Mesendoderm (in vitro differentiated cells): Measurements from ENCODE around the gene WDTC1.

ENCODE experiments used
- DNase-seq: peaks from one replicate; pipeline ENCODE4 v3.0.0; 2013
- H2AK5ac ChIP-seq: 2 replicates; pipeline ENCODE4 v1.6.1; 2013; ENCODE audit warnings: low read length, inconsistent platforms
- H2BK120ac ChIP-seq: 2 replicates; pipeline ENCODE4 v1.6.1; 2013; ENCODE audit warnings: low read depth, mild to moderate bottlenecking, low read length, moderate library complexity, mixed read lengths
- H2BK15ac ChIP-seq: replicated peaks from 2 replicates; pipeline ENCODE4 v1.6.1; 2013; ENCODE audit warnings: low read depth, mild to moderate bottlenecking, moderate library complexity
- H2BK5ac ChIP-seq: 2 replicates; pipeline ENCODE4 v1.6.1; 2013; ENCODE audit warnings: low read length, inconsistent platforms
- H3K18ac ChIP-seq: 2 replicates; pipeline ENCODE4 v1.6.1; 2013; ENCODE audit warnings: mild to moderate bottlenecking, low read length, mixed read lengths
- H3K23ac ChIP-seq: one replicate; pipeline ENCODE4 v1.6.1; 2013; ENCODE audit warnings: low read length
- H3K27ac ChIP-seq: 2 replicates; pipeline ENCODE4 v1.5.1; 2013; ENCODE audit warnings: low read depth, mild to moderate bottlenecking, inconsistent platforms, low read length, moderate library complexity
- H3K27me3 ChIP-seq: 2 replicates; pipeline ENCODE4 v1.6.1; 2013; ENCODE audit warnings: low read length, control low read depth, mild to moderate bottlenecking, inconsistent platforms; ENCODE audit not compliant: insufficient read depth, poor library complexity
- H3K36me3 ChIP-seq: 2 replicates; pipeline ENCODE4 v1.6.1; 2013; ENCODE audit warnings: low read length, inconsistent platforms; ENCODE audit not compliant: control insufficient read depth, insufficient read depth
- H3K4ac ChIP-seq: one replicate; pipeline ENCODE4 v1.6.1; 2013; ENCODE audit warnings: low read depth, mild to moderate bottlenecking, low read length, moderate library complexity
- H3K4me1 ChIP-seq: 2 replicates; pipeline ENCODE4 v1.6.1; 2013; ENCODE audit warnings: low read depth, low read length, inconsistent platforms; ENCODE audit not compliant: control insufficient read depth
- H3K4me2 ChIP-seq: 2 replicates; pipeline ENCODE4 v1.6.1; 2013; ENCODE audit warnings: low read length
- H3K4me3 ChIP-seq: 2 replicates; pipeline ENCODE4 v1.5.1; 2013; ENCODE audit warnings: mild to moderate bottlenecking, low read length
- H3K56ac ChIP-seq: one replicate; pipeline ENCODE4 v1.6.1; 2013; ENCODE audit warnings: low read length
- H3K79me1 ChIP-seq: 2 replicates; pipeline ENCODE4 v1.6.1; 2013; ENCODE audit warnings: low read length, inconsistent platforms
- H3K79me2 ChIP-seq: 2 replicates; pipeline ENCODE4 v1.6.1; 2013; ENCODE audit warnings: mild to moderate bottlenecking, low read length; ENCODE audit not compliant: control insufficient read depth, insufficient read depth
- H3K9ac ChIP-seq: 2 replicates; pipeline ENCODE4 v1.6.1; 2013; ENCODE audit warnings: low read length, inconsistent platforms
- H4K5ac ChIP-seq: one replicate; pipeline ENCODE4 v1.6.1; 2013; ENCODE audit warnings: low read length
- H4K8ac ChIP-seq: one replicate; pipeline ENCODE4 v1.6.1; 2013; ENCODE audit warnings: low read depth, mild to moderate bottlenecking, control low read depth, low read length, moderate library complexity
- WGBS: extraction: QIAGEN DNeasy Blood & Tissue Kit; methylation state at CpG from one replicate; pipeline ENCODE4 v1.1.7; 2013; ENCODE audit warnings: low lambda C conversion rate, missing lambda C conversion rate; ENCODE audit not compliant: insufficient coverage; ENCODE audit errors: extremely low coverage; 5-methylcytosine and 5-hydroxymethylcytosine counted together

Gene WDTC1

DNA sequence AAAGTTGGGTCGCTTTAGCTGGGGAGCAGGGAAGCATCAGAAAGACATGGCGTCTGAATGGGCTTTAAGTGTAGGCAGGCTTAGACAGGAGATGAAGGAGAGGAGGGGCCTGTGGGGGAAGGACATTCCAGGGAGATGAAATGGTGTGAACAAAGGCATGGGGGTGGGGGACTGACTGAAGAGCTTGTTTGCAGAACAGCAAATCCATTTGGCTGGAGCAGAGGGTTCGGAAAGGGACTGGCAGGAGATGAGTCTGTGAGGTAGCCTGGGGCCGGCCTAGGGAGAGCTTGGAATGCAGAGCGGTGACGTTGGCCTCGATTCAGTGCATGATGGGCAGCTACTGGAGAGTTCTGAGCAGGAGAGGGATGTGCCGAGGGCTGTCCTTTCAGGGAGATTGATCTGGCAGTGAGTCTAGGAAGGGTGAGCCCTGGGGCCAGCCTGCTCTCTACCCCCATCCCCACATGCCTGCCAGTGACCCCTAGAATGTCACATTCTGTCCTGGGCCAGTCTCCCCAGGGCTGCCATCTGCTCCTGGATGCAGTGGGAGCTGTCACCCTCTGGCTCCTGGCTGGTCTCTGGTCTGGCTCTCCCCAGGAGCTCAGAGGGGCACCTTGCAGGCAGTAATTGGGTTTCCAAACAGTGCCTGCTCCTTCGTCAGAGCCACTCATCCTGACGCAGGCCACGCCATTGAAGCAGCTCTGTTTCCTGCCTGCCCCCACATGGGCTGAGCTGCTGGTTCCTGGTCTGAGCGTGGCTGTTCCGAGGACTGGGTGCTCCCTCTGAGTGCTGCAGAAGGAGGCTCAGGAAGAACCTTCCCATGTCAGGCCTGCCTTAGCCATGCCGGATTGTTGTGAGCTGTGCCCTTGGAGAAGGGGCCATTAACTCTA is 65.2 kb downstream of the WDTC1 start:
- Histone ChIP-seq H3K56ac (peak overlapping the region; percentile 81), H3K36me3 (no peaks in the 10 kb centered on the region), H2BK120ac (no peak overlapping the region), H3K4me3 (no peak overlapping the region), H3K4ac (peak overlapping the region; percentile 72), H3K27ac (peak overlapping the region; percentile 85), H3K79me2 (no peaks in the 10 kb centered on the region), H2BK15ac (no peak overlapping the region), H2AK5ac (peak overlapping the region; percentile 22), H3K18ac (no peak overlapping the region), H3K27me3 (no peaks in the 10 kb centered on the region), H3K4me2 (no peak overlapping the region), H2BK5ac (peak overlapping the region; percentile 82), H4K5ac (no peak overlapping the region), H3K4me1 (peaks cover 13% of the 10 kb centered on the region), H3K9ac (peak overlapping the region; percentile 50), H3K79me1 (no peaks in the 10 kb centered on the region), H3K23ac (peak overlapping the region; percentile 97), H4K8ac (no peak overlapping the region)
- WGBS, result no CpG with 5 or more reads among the region's 14 CpGs
- DNase-seq, result peak; percentile 99

DNA sequence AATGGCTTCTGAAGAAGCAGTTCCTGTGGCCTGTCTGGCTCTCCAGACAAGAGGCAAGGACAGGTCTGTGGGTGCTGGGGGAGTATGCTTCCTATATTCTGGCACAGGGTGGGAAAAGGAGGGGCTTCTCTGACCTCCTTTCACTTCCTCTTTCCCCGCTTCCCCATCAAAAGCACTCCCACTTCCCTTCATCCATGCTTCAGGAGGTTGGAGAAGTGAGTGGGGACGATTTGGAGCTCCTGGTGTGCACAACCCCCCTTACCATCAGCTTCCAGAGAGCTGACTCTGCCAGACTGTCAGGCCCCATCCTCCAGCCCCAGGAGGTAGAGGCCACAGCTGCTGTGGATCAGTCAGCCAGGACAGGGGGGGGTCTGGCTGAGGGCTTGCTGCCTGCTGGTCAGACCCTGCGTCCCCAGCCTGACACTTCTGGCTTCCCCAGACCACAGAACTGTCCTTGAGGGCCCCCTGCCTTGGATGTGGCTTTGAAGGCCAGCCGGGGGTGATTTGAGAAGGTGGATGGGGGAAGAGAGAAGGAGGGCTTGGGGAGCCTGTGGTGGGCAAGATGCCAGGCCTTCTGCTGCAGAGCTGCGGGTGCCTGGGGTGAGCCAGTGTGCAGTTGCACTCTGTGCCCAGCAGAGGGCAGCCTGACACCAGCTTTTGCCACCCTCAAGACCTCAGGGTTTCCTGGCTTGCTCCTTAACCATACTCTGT is 66.1 kb downstream of the WDTC1 start:
- H3K79me2 ChIP-seq, result no peaks in the 10 kb centered on the region
- no peak overlapping the region for H2BK120ac ChIP-seq
- H3K27ac ChIP-seq, result peak overlapping the region; percentile 85
- H3K4me1 ChIP-seq, result peaks cover 13% of the 10 kb centered on the region
- WGBS, result no CpG with 5 or more reads among the region's 5 CpGs
- no peak overlapping the region for H3K18ac ChIP-seq
- H3K9ac ChIP-seq, result peak overlapping the region; percentile 39
- H3K36me3 ChIP-seq, result no peaks in the 10 kb centered on the region
- H3K4me2 ChIP-seq, result no peak overlapping the region
- no peak overlapping the region for H3K4me3 ChIP-seq
- peak overlapping the region; percentile 81 for H3K56ac ChIP-seq
- no peak overlapping the region for H2BK5ac ChIP-seq
- no peaks in the 10 kb centered on the region for H3K27me3 ChIP-seq
- no peak overlapping the region for H2BK15ac ChIP-seq
- peak; percentile 89 for DNase-seq
- H4K5ac ChIP-seq, result no peak overlapping the region
- no peak overlapping the region for H3K23ac ChIP-seq
- H2AK5ac ChIP-seq, result no peak overlapping the region
- no peak overlapping the region for H3K4ac ChIP-seq
- H4K8ac ChIP-seq, result no peak overlapping the region
- H3K79me1 ChIP-seq, result no peaks in the 10 kb centered on the region

DNA sequence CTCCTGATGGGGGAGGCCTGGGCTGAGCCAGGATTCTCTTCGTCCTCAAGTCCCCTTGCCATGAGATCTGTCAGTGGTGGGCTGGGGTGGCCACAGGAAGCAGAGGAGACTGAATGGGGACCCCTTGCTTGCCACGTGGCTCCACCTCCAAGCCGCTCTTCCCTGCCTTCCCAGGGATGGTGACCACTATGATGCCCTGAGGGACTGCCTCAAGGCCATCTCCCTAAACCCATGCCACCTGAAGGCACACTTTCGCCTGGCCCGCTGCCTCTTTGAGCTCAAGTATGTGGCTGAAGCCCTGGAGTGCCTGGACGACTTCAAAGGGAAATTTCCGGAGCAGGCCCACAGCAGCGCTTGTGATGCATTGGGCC is 66.6 kb downstream of the WDTC1 start:
- H3K27ac ChIP-seq, result no peak overlapping the region
- no peak overlapping the region for H2AK5ac ChIP-seq
- no peak overlapping the region for H2BK120ac ChIP-seq
- peaks cover 13% of the 10 kb centered on the region for H3K4me1 ChIP-seq
- DNase-seq, result no peak
- H3K27me3 ChIP-seq, result no peaks in the 10 kb centered on the region
- no peak overlapping the region for H4K5ac ChIP-seq
- no CpG with 5 or more reads among the region's 8 CpGs for WGBS
- H4K8ac ChIP-seq, result no peak overlapping the region
- H3K4me2 ChIP-seq, result no peak overlapping the region
- no peak overlapping the region for H3K23ac ChIP-seq
- H3K56ac ChIP-seq, result peak overlapping the region; percentile 50
- no peak overlapping the region for H3K4ac ChIP-seq
- peak overlapping the region; percentile 41 for H3K9ac ChIP-seq
- no peak overlapping the region for H3K4me3 ChIP-seq
- H3K79me2 ChIP-seq, result no peaks in the 10 kb centered on the region
- no peak overlapping the region for H2BK15ac ChIP-seq
- no peak overlapping the region for H3K18ac ChIP-seq
- no peaks in the 10 kb centered on the region for H3K36me3 ChIP-seq
- no peak overlapping the region for H2BK5ac ChIP-seq
- no peaks in the 10 kb centered on the region for H3K79me1 ChIP-seq

DNA sequence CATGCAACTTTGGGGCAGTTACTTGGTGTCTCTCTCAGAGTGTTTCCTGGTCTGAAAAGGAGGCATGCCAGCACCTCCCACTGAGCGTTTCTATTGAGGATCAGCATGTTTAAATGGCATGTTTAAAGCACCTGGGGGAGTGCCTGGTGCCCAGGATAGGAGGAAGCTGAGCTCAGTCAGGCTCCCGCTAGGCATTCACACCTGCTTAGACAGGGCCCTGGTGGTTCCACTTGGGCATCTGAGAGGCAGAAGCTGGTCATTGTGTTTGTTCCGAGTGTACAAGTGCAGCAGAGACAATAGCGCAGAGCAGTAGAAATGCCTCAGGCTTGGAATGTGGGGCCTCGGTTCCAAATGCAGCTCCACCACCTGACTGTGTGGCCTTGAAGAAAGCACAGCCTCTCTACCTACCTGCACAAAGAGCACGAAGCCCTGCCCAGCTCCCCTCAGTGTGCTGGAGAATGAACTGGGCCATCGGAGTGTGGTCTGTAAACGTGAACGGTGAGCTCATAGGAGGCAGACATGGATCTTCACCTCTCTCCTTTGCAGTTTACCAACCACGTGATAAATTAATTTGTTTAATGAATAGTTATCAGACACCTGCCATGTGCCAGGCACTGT is 67.3 kb downstream of the WDTC1 start:
- no peak overlapping the region for H3K27ac ChIP-seq
- no CpG with 5 or more reads among the region's 10 CpGs for WGBS

DNA sequence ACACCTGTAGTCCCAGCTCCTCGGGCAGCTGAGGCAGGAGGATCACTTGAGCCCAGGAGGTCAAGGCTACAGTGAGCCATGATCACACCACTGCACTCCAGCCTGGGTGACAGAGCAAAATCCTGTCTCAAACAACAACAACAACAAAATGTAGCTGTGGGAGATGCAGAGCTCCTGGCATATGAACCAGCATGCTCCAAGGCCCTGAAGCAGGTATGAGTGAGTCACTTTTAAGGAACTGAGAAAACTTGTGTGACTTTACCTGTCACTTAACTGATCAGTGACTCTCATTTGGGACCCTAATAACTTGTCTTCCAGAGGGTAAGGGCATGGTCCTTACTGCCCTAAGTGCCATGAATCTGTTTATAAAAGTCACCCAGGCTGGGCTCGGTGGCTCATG is 68.2 kb downstream of the WDTC1 start:
- H3K4me2 ChIP-seq, result no peak overlapping the region
- H3K4me3 ChIP-seq, result no peak overlapping the region
- peaks cover 15% of the 10 kb centered on the region for H3K4me1 ChIP-seq
- no peaks in the 10 kb centered on the region for H3K36me3 ChIP-seq
- H4K8ac ChIP-seq, result no peak overlapping the region
- H3K27ac ChIP-seq, result no peak overlapping the region
- no CpG with 5 or more reads among the region's 2 CpGs for WGBS
- H3K79me1 ChIP-seq, result no peaks in the 10 kb centered on the region
- H3K4ac ChIP-seq, result no peak overlapping the region
- H2BK120ac ChIP-seq, result no peak overlapping the region
- H2BK15ac ChIP-seq, result no peak overlapping the region
- no peak for DNase-seq
- no peak overlapping the region for H3K23ac ChIP-seq
- no peak overlapping the region for H2AK5ac ChIP-seq
- no peaks in the 10 kb centered on the region for H3K79me2 ChIP-seq
- no peak overlapping the region for H4K5ac ChIP-seq
- H3K56ac ChIP-seq, result no peak overlapping the region
- no peak overlapping the region for H3K18ac ChIP-seq
- H2BK5ac ChIP-seq, result no peak overlapping the region
- H3K9ac ChIP-seq, result no peak overlapping the region
- no peaks in the 10 kb centered on the region for H3K27me3 ChIP-seq

More for the DNA sequence above, 67.3 kb downstream of the WDTC1 start:
- Histone ChIP-seq H2BK120ac (no peak overlapping the region), H4K5ac (no peak overlapping the region), H4K8ac (no peak overlapping the region), H2AK5ac (no peak overlapping the region), H3K56ac (no peak overlapping the region), H3K23ac (no peak overlapping the region), H2BK5ac (no peak overlapping the region), H3K4ac (no peak overlapping the region), H3K27me3 (no peaks in the 10 kb centered on the region), H3K4me2 (no peak overlapping the region), H3K36me3 (no peaks in the 10 kb centered on the region), H3K79me1 (no peaks in the 10 kb centered on the region), H3K4me1 (peaks cover 13% of the 10 kb centered on the region), H3K18ac (no peak overlapping the region), H3K4me3 (no peak overlapping the region), H2BK15ac (no peak overlapping the region), H3K9ac (no peak overlapping the region), H3K79me2 (no peaks in the 10 kb centered on the region)
- no peak for DNase-seq
